Parathyroid adenoma (tissue), 2 donors: ENCODE results near the gene CCL17.

Source experiments
- H2AFZ ChIP-seq: fragments of 300-600 bp; sonication (generic); one replicate; pipeline ENCODE4 v1.7.0; 2017; ENCODE audit warnings: antibody characterized with exemption, mild to moderate bottlenecking
- H3K27ac ChIP-seq: fragments of 300-600 bp; sonication (generic); one replicate; pipeline ENCODE4 v1.7.0; 2017
- H3K27me3 ChIP-seq: fragments of 300-600 bp; sonication (generic); one replicate; pipeline ENCODE4 v1.7.0; 2017; ENCODE audit warnings: low read length; ENCODE audit not compliant: control insufficient read depth, insufficient read depth
- H3K36me3 ChIP-seq: fragments of 300-600 bp; sonication (generic); one replicate; pipeline ENCODE4 v1.7.0; 2017; ENCODE audit warnings: low read length; ENCODE audit not compliant: control insufficient read depth, insufficient read depth
- H3K4me1 ChIP-seq: fragments of 300-600 bp; sonication (generic); one replicate; pipeline ENCODE4 v1.7.0; 2017; ENCODE audit warnings: control low read depth
- H3K4me2 ChIP-seq: fragments of 300-600 bp; sonication (generic); one replicate; pipeline ENCODE4 v1.7.0; 2017; ENCODE audit warnings: low read length
- H3K4me3 ChIP-seq: fragments of 300-600 bp; sonication (generic); one replicate; pipeline ENCODE4 v1.7.0; 2017; ENCODE audit warnings: low read depth, low read length
- H3K79me2 ChIP-seq: fragments of 300-600 bp; sonication (generic); one replicate; pipeline ENCODE4 v1.7.0; 2017; ENCODE audit warnings: control low read depth
- H3K9ac ChIP-seq: fragments of 300-600 bp; sonication (generic); one replicate; pipeline ENCODE4 v1.7.0; 2017; ENCODE audit warnings: mild to moderate bottlenecking
- H3K9me3 ChIP-seq: fragments of 300-600 bp; sonication (generic); one replicate; pipeline ENCODE4 v1.7.0; 2017; ENCODE audit warnings: low read length; ENCODE audit not compliant: control insufficient read depth
- CTCF ChIP-seq: fragments of 300-600 bp; sonication (generic); IDR thresholded peaks from one replicate; pipeline ENCODE4 v1.7.0; 2017; ENCODE audit warnings: antibody characterized with exemption, mild to moderate bottlenecking
- donor health status: primary hyperparathyroidism.

The CCL17 gene

GRCh38 chr16:57366544-57367040 lies 38.0 kb upstream of the CCL17 start:
- H3K9me3 ChIP-seq: no peaks in the 10 kb centered on the region
- H3K79me2 ChIP-seq: no peaks in the 10 kb centered on the region
- TF ChIP-seq CTCF: no peak
- H2AFZ ChIP-seq: no peak overlapping the region
- no peaks in the 10 kb centered on the region for H3K36me3 ChIP-seq
- H3K9ac ChIP-seq: no peak overlapping the region
- no peak overlapping the region for H3K4me3 ChIP-seq
- H3K4me2 ChIP-seq: no peak overlapping the region
- peak overlapping the region; percentile 19 for H3K27ac ChIP-seq
- H3K4me1 ChIP-seq: peaks cover 4% of the 10 kb centered on the region
- H3K27me3 ChIP-seq: no peaks in the 10 kb centered on the region

DNA sequence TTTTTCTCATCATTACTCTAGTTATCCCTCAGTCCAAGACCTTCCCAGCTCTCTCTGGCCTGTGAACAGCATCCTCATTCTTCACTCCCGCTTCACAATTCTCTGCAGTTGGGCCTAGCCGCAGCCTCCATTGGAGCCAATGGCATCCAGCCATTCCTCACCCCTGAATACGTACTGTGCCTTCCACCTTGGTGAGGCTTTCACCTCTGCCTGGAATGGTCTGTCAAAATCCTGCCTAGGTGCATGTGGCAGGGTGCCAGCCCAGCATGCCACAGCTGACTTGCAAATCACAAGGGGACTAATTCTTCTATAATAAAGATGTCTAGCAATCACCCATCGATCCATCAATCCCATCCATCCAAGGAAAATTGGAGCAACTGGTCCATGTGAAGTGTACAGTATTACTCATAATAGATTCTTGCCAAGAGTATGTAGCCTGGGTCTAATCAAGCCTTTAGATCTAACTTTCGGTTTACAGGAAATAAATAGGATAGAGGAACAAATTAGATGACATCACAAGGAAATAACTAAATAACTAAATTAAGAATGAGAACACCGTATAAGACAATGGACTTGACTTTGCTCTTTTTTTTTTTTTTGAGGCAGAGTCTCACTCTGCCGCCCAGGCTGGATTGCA lies 37.3 kb upstream of the CCL17 start:
- H3K4me2 ChIP-seq: no peak overlapping the region
- no peaks in the 10 kb centered on the region for H3K36me3 ChIP-seq
- H3K79me2 ChIP-seq: no peaks in the 10 kb centered on the region
- no peak overlapping the region for H2AFZ ChIP-seq
- TF ChIP-seq CTCF: no peak
- H3K4me1 ChIP-seq: no peaks in the 10 kb centered on the region
- peak overlapping the region; percentile 19 for H3K27ac ChIP-seq
- no peak overlapping the region for H3K9ac ChIP-seq
- no peaks in the 10 kb centered on the region for H3K27me3 ChIP-seq
- no peak overlapping the region for H3K4me3 ChIP-seq
- H3K9me3 ChIP-seq: no peaks in the 10 kb centered on the region

GRCh38 chr16:57371494-57372371 lies 32.8 kb upstream of the CCL17 start:
- H2AFZ ChIP-seq: peak overlapping the region; percentile 61
- no peak overlapping the region for H3K4me3 ChIP-seq
- no peaks in the 10 kb centered on the region for H3K36me3 ChIP-seq
- no peak overlapping the region for H3K4me2 ChIP-seq
- peaks cover 5% of the 10 kb centered on the region for H3K4me1 ChIP-seq
- no peaks in the 10 kb centered on the region for H3K79me2 ChIP-seq
- no peaks in the 10 kb centered on the region for H3K27me3 ChIP-seq
- no peaks in the 10 kb centered on the region for H3K9me3 ChIP-seq
- H3K9ac ChIP-seq: no peak overlapping the region
- TF ChIP-seq CTCF: no peak
- peak overlapping the region; percentile 50 for H3K27ac ChIP-seq

- H3K4me1 ChIP-seq: peaks cover 5% of the 10 kb centered on the region
- no peaks in the 10 kb centered on the region for H3K79me2 ChIP-seq
- H3K27me3 ChIP-seq: no peaks in the 10 kb centered on the region
- peak within 1 kb of the TSS; percentile 61 for H2AFZ ChIP-seq
- H3K9me3 ChIP-seq: no peaks in the 10 kb centered on the region
- H3K27ac ChIP-seq: peak within 1 kb of the TSS; percentile 55
- no peak within 1 kb of the TSS for H3K9ac ChIP-seq
- peak; percentile 10 for TF ChIP-seq CTCF
- no peak within 1 kb of the TSS for H3K4me2 ChIP-seq
- peak within 1 kb of the TSS; percentile 34 for H3K4me3 ChIP-seq
- no peaks in the 10 kb centered on the region for H3K36me3 ChIP-seq
Measured at GRCh38 chr16:57372372-57373116, 32.0 kb upstream of the CCL17 start, which contains the start of gene CX3CL1. Gene CX3CL1, plus strand, starts transcription at chr16:57372490. Its CDS starts 79 bp downstream, at chr16:57372569.
